ENCODE data around the gene SMC3.

DNA sequence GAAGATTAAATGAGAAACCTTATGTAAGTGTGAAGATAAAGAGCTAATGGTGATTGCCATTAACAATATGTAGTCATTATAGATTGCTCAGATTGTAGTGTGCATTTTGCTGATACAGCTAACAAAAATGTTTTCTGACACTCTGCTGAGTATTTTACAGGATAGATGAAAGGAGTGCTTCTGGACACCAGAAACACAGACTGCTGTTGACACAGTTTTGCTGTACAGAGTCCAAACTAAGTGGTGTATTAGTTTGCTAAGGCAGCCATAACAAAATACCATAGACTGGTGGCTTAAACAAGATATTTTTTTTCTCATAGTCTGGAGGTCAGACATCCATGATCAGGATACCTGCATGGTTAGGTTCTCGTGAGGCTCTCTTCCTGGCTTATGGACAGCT lies 2.2 kb downstream of the SMC3 start:
- TF ChIP-seq, protein P1, sequence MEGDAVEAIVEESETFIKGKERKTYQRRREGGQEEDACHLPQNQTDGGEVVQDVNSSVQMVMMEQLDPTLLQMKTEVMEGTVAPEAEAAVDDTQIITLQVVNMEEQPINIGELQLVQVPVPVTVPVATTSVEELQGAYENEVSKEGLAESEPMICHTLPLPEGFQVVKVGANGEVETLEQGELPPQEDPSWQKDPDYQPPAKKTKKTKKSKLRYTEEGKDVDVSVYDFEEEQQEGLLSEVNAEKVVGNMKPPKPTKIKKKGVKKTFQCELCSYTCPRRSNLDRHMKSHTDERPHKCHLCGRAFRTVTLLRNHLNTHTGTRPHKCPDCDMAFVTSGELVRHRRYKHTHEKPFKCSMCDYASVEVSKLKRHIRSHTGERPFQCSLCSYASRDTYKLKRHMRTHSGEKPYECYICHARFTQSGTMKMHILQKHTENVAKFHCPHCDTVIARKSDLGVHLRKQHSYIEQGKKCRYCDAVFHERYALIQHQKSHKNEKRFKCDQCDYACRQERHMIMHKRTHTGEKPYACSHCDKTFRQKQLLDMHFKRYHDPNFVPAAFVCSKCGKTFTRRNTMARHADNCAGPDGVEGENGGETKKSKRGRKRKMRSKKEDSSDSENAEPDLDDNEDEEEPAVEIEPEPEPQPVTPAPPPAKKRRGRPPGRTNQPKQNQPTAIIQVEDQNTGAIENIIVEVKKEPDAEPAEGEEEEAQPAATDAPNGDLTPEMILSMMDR (IDR thresholded peaks at IDR 0.05): no peak
- no peak for TF ChIP-seq POLR2A (IDR thresholded peaks at IDR 0.05)
